GM23338 (cell line): ENCODE measurements around the gene GSC2. TPM values are rescaled to one million over a fixed set of nuclear protein-coding genes. Genes with fewer than 3 reads are reported as not detected.

ENCODE experiments used
- ATAC-seq: fragments of 200-7000 bp; cut with Tn5 transposase; 3 replicates; pipeline ENCODE4 v1.9.1; 2020
- DNase-seq: peaks from one replicate; pipeline ENCODE4 v3.0.0-alpha.2; 2015; ENCODE audit warnings: low spot score
- H2AFZ ChIP-seq: fragments of 200-600 bp; sonication (generic); 2 replicates; pipeline ENCODE4 v1.8.0; 2016; ENCODE audit warnings: antibody characterized with exemption, mild to moderate bottlenecking, moderate library complexity
- H3F3A ChIP-seq: fragments of 200-600 bp; sonication (generic); replicated peaks from 2 replicates; pipeline ENCODE4 v1.8.0; 2017; ENCODE audit warnings: antibody characterized with exemption, mixed run types, low read depth
- H3K27ac ChIP-seq: fragments of 200-600 bp; sonication (generic); 2 replicates; pipeline ENCODE4 v1.6.1; 2016; ENCODE audit warnings: low read depth
- H3K27me3 ChIP-seq: fragments of 200-600 bp; sonication (generic); 2 replicates; pipeline ENCODE4 v1.8.0; 2016; ENCODE audit warnings: mild to moderate bottlenecking, mixed run types, moderate library complexity; ENCODE audit not compliant: insufficient read depth
- H3K36me3 ChIP-seq: fragments of 200-600 bp; sonication (generic); 2 replicates; pipeline ENCODE4 v1.8.0; 2016; ENCODE audit warnings: mild to moderate bottlenecking; ENCODE audit not compliant: insufficient read depth
- H3K4me1 ChIP-seq: fragments of 200-600 bp; sonication (generic); 2 replicates; pipeline ENCODE4 v1.8.0; 2016; ENCODE audit warnings: mild to moderate bottlenecking, moderate library complexity; ENCODE audit not compliant: insufficient read depth
- H3K4me2 ChIP-seq: fragments of 200-600 bp; sonication (generic); 2 replicates; pipeline ENCODE4 v1.7.1; 2017; ENCODE audit warnings: mixed run types
- H3K4me3 ChIP-seq: fragments of 200-600 bp; sonication (generic); 2 replicates; pipeline ENCODE4 v1.6.1; 2016; ENCODE audit warnings: mixed run types
- H3K79me2 ChIP-seq: fragments of 200-600 bp; sonication (generic); replicated peaks from 2 replicates; pipeline ENCODE4 v1.8.0; 2017; ENCODE audit warnings: mild to moderate bottlenecking; ENCODE audit not compliant: insufficient read depth
- H3K9me2 ChIP-seq: fragments of 200-600 bp; sonication (generic); 2 replicates; pipeline ENCODE4 v1.8.0; 2017; ENCODE audit not compliant: insufficient read depth
- H4K20me1 ChIP-seq: fragments of 200-600 bp; sonication (generic); replicated peaks from 2 replicates; pipeline ENCODE4 v1.8.0; 2017; ENCODE audit warnings: mild to moderate bottlenecking; ENCODE audit not compliant: insufficient read depth
- H3K27ac Mint-ChIP-seq: 2 replicates; pipeline ENCODE4 v1.8.0; 2020; ENCODE audit warnings: inconsistent platforms, mild to moderate bottlenecking, moderate library complexity, mixed read lengths
- H3K27me3 Mint-ChIP-seq: 3 replicates; pipeline ENCODE4 v1.8.0; 2022; ENCODE audit warnings: low read depth, mild to moderate bottlenecking, moderate library complexity, mixed read lengths, inconsistent platforms; ENCODE audit not compliant: insufficient read depth, poor library complexity
- H3K36me3 Mint-ChIP-seq: 3 replicates; pipeline ENCODE4 v1.8.0; 2021; ENCODE audit warnings: low read depth, mild to moderate bottlenecking, inconsistent platforms, moderate library complexity, mixed read lengths
- H3K4me1 Mint-ChIP-seq: 3 replicates; pipeline ENCODE4 v1.8.0; 2020; ENCODE audit warnings: mild to moderate bottlenecking, inconsistent platforms, mixed read lengths
- H3K4me3 Mint-ChIP-seq: 3 replicates; pipeline ENCODE4 v1.8.0; 2021; ENCODE audit warnings: moderate library complexity, mild to moderate bottlenecking, inconsistent platforms, mixed read lengths
- H3K9me3 Mint-ChIP-seq: 3 replicates; pipeline ENCODE4 v1.8.0; 2020; ENCODE audit warnings: moderate library complexity, mild to moderate bottlenecking, inconsistent platforms, mixed read lengths
- CREB1 ChIP-seq: fragments of 250-450 bp; sonication (Bioruptor Pico); IDR thresholded peaks from 2 replicates; pipeline ENCODE4 v1.5.0; 2020; ENCODE audit warnings: low read depth, mild to moderate bottlenecking, moderate library complexity
- JUNB ChIP-seq: IDR thresholded peaks from one replicate; pipeline ENCODE4 v1.6.1; 2016; ENCODE audit warnings: antibody characterized with exemption; ENCODE audit not compliant: unreplicated experiment
- NANOG ChIP-seq: IDR thresholded peaks from 2 replicates; pipeline ENCODE4 v1.6.1; 2016; ENCODE audit warnings: antibody characterized with exemption, borderline replicate concordance
- POLR2AphosphoS5 ChIP-seq: IDR thresholded peaks from 2 replicates; pipeline ENCODE4 v1.6.1; 2016; ENCODE audit warnings: antibody characterized with exemption, low read depth
- ZNF114 ChIP-seq: fragments of 250-450 bp; sonication (Bioruptor Pico); IDR thresholded peaks from 2 replicates; pipeline ENCODE4 v1.5.0; 2020; ENCODE audit warnings: mild to moderate bottlenecking, moderate library complexity
- ZNF331 ChIP-seq: fragments of 250-450 bp; sonication (Bioruptor Pico); IDR thresholded peaks from 2 replicates; pipeline ENCODE4 v1.5.0; 2020; ENCODE audit warnings: low read depth, mild to moderate bottlenecking, moderate library complexity
- polyA plus RNA-seq: library from polyadenylated mRNA; unstranded; fragments of >200 nt; fragmentation: Nextera tagmentation; extraction: Ambion mirVana; gene quantifications from 2 replicates; pipeline ENCODE4 v1.2.1, GENCODE V29; 2016
- total RNA-seq: library from RNA; depleted of rRNA; stranded (reverse); fragments of >200 nt; shearing (Covaris generic); gene quantifications from 2 replicates; pipeline ENCODE4 v1.2.3, GENCODE V29; 2014
- TF ChIP-seq, protein P1 (sequence below), 2 experiments: fragments of 200-600 bp in 1 of 2; sonication (generic) in 1 of 2; conservative IDR thresholded peaks; 2 replicates each; pipeline versions ENCODE4 v1.5.1 to v1.6.1; 2016 to 2017; ENCODE audit warnings: antibody characterized with exemption in 2 of 2, low read depth in 2 of 2, mild to moderate bottlenecking in 2 of 2, moderate library complexity in 1 of 2
- TF ChIP-seq, protein P2 (sequence below): IDR thresholded peaks from 2 replicates; pipeline ENCODE4 v1.6.1; 2016; ENCODE audit warnings: antibody characterized with exemption
- TF ChIP-seq, protein P3 (sequence below): IDR thresholded peaks from one replicate; pipeline ENCODE4 v1.6.1; 2018; ENCODE audit warnings: antibody characterized with exemption; ENCODE audit not compliant: unreplicated experiment

Gene GSC2
- total and polyA plus RNA-seq, 2 experiments from 2014 or later: not detected

DNA sequence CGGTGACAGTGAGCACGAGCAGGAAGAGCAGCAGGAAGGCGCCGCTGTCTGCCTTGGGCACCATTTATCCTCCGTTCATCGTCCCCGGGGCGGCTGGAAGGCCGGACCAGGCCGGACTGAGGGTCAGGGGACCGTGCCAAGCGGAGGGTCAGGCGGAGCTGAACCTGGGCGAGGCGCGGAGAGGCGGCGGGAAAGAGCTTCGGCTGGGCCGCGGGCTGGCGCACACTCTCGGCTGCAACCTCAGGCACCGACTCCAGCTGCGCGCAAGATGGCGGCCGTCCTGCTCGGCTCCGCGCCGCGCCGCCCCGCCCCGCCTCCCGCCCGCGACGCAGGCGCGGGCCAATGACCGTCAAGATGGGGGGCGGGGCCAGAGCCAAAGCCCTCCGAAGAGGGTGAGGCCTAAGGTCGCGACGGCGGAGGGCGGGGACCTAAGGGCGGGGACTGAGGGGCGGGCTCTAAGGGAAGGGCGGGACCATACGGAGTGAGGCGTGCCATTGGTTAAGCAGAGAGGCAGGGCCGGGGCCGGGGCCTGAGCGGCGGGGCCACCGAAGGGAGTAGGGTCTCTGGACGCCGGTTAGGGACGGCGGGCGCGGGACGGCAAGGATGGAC lies 27.8 kb downstream of the GSC2 start, which contains the start of gene DGCR2:
Gene DGCR2, minus strand, starts transcription at position 270 of the 609 bp plus-strand sequence. Its CDS starts 206 bp downstream, at position 64.
- TF ChIP-seq, protein P1, sequence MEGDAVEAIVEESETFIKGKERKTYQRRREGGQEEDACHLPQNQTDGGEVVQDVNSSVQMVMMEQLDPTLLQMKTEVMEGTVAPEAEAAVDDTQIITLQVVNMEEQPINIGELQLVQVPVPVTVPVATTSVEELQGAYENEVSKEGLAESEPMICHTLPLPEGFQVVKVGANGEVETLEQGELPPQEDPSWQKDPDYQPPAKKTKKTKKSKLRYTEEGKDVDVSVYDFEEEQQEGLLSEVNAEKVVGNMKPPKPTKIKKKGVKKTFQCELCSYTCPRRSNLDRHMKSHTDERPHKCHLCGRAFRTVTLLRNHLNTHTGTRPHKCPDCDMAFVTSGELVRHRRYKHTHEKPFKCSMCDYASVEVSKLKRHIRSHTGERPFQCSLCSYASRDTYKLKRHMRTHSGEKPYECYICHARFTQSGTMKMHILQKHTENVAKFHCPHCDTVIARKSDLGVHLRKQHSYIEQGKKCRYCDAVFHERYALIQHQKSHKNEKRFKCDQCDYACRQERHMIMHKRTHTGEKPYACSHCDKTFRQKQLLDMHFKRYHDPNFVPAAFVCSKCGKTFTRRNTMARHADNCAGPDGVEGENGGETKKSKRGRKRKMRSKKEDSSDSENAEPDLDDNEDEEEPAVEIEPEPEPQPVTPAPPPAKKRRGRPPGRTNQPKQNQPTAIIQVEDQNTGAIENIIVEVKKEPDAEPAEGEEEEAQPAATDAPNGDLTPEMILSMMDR (conservative IDR thresholded peaks at IDR 0.05; ENCODE audit: low read depth in 2 of 2): no peak
- TF ChIP-seq POLR2AphosphoS5 (peak; percentile 83), JUNB (no peak), NANOG (no peak), CREB1 (CRISPR knock-in tag) (peak; percentile 68)
- TF ChIP-seq, protein P2, sequence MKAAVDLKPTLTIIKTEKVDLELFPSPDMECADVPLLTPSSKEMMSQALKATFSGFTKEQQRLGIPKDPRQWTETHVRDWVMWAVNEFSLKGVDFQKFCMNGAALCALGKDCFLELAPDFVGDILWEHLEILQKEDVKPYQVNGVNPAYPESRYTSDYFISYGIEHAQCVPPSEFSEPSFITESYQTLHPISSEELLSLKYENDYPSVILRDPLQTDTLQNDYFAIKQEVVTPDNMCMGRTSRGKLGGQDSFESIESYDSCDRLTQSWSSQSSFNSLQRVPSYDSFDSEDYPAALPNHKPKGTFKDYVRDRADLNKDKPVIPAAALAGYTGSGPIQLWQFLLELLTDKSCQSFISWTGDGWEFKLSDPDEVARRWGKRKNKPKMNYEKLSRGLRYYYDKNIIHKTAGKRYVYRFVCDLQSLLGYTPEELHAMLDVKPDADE: no peak
- peak within 1 kb of the TSS; percentile 93 for H3K4me2 ChIP-seq
- Mint-ChIP-seq H3K36me3 (no peaks in the 10 kb centered on the region; the same call in 2 of the 3 replicates), H3K9me3 (no peaks in the 10 kb centered on the region), H3K27ac (peak within 1 kb of the TSS; percentile 90), H3K4me3 (peak within 1 kb of the TSS; percentile 90), H3K27me3 (peaks cover 22% of the 10 kb centered on the region), H3K4me1 (peaks cover 29% of the 10 kb centered on the region)
- peaks cover 16% of the 10 kb centered on the region for H3K4me1 ChIP-seq
- DNase-seq (peak; percentile 99), ATAC-seq (peak; percentile 93)
- H4K20me1 ChIP-seq: peaks cover 35% of the 10 kb centered on the region
- peak within 1 kb of the TSS; percentile 96 for H3K4me3 ChIP-seq
- H3K79me2 ChIP-seq: peaks cover 45% of the 10 kb centered on the region
- no peaks in the 10 kb centered on the region for H3K36me3 ChIP-seq
- peak within 1 kb of the TSS; percentile 95 for H2AFZ ChIP-seq
- no peaks in the 10 kb centered on the region for H3K9me2 ChIP-seq
- H3F3A ChIP-seq: peaks cover 4% of the 10 kb centered on the region; the same call in 1 of the 2 replicates
- no peaks in the 10 kb centered on the region for H3K27me3 ChIP-seq
- H3K27ac ChIP-seq: peak within 1 kb of the TSS; percentile 88

DNA sequence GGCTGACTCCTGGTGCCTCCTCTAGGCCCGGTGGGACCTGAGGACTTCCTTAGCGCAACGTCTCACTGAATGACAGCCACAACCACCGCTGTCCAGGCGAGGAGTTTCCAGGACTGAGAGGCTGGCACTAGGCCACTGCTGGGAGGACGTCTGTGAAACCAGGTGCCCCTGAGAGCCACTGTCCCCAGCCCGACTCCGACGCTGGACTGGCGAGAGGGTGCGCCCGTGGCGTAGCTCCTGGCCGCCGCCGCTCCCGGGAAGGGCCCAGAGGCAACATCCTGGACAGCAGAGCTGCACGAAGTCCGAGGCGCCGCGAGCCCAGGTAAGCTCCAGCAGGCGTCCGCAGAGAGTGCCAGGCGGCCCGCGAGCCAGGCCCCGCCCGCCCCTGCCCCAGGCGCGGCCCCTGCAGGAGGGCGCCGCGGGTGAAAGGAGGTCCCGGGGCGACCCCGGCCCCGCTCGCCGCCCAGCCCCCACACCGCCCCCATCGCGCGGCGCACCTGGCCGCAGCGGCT lies 28.4 kb downstream of the GSC2 start:
- Histone ChIP-seq H3K4me3 (peak overlapping the region; percentile 96), H3K27me3 (no peaks in the 10 kb centered on the region), H3K9me2 (no peaks in the 10 kb centered on the region), H3F3A (peaks cover 4% of the 10 kb centered on the region; the same call in 1 of the 2 replicates), H3K79me2 (peaks cover 51% of the 10 kb centered on the region), H3K27ac (peak overlapping the region; percentile 88), H3K4me2 (peak overlapping the region; percentile 93), H4K20me1 (peaks cover 38% of the 10 kb centered on the region), H3K36me3 (no peaks in the 10 kb centered on the region), H3K4me1 (peaks cover 16% of the 10 kb centered on the region), H2AFZ (0 out of 2 replicates have a peak overlapping the region, but pooled peaks have one; percentile 69)
- Mint-ChIP-seq H3K4me1 (peaks cover 29% of the 10 kb centered on the region), H3K36me3 (no peaks in the 10 kb centered on the region; the same call in 2 of the 3 replicates), H3K27me3 (peaks cover 22% of the 10 kb centered on the region), H3K9me3 (no peaks in the 10 kb centered on the region), H3K4me3 (peak overlapping the region; percentile 90), H3K27ac (peak overlapping the region; percentile 56; the same call in 1 of the 2 replicates)
- DNase-seq: peak; percentile 70
- peak; percentile 30 for ATAC-seq
- TF ChIP-seq ZNF114 (CRISPR knock-in tag) (no peak), JUNB (no peak), NANOG (no peak), ZNF331 (CRISPR knock-in tag) (no peak), POLR2AphosphoS5 (no peak)
- TF ChIP-seq, protein P3, sequence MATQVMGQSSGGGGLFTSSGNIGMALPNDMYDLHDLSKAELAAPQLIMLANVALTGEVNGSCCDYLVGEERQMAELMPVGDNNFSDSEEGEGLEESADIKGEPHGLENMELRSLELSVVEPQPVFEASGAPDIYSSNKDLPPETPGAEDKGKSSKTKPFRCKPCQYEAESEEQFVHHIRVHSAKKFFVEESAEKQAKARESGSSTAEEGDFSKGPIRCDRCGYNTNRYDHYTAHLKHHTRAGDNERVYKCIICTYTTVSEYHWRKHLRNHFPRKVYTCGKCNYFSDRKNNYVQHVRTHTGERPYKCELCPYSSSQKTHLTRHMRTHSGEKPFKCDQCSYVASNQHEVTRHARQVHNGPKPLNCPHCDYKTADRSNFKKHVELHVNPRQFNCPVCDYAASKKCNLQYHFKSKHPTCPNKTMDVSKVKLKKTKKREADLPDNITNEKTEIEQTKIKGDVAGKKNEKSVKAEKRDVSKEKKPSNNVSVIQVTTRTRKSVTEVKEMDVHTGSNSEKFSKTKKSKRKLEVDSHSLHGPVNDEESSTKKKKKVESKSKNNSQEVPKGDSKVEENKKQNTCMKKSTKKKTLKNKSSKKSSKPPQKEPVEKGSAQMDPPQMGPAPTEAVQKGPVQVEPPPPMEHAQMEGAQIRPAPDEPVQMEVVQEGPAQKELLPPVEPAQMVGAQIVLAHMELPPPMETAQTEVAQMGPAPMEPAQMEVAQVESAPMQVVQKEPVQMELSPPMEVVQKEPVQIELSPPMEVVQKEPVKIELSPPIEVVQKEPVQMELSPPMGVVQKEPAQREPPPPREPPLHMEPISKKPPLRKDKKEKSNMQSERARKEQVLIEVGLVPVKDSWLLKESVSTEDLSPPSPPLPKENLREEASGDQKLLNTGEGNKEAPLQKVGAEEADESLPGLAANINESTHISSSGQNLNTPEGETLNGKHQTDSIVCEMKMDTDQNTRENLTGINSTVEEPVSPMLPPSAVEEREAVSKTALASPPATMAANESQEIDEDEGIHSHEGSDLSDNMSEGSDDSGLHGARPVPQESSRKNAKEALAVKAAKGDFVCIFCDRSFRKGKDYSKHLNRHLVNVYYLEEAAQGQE: no peak
- TF ChIP-seq, protein P1 (conservative IDR thresholded peaks at IDR 0.05; ENCODE audit: low read depth in 2 of 2): no peak
